Stimulated activated CD8-positive, alpha-beta memory T cell treated with anti-CD3 and anti-CD28 coated beads, Interleukin-4, amount 100 ng/mL, for 4 hours (primary cell): Measurements from ENCODE around the gene HOXA6.

Source experiments
- DNase-seq, 2 donors: peaks; one replicate each; pipeline ENCODE4 v3.0.0-alpha.2; 2020; ENCODE audit warnings: low read depth in 2 of 2, low spot score in 1 of 2

HOXA6 gene

DNA sequence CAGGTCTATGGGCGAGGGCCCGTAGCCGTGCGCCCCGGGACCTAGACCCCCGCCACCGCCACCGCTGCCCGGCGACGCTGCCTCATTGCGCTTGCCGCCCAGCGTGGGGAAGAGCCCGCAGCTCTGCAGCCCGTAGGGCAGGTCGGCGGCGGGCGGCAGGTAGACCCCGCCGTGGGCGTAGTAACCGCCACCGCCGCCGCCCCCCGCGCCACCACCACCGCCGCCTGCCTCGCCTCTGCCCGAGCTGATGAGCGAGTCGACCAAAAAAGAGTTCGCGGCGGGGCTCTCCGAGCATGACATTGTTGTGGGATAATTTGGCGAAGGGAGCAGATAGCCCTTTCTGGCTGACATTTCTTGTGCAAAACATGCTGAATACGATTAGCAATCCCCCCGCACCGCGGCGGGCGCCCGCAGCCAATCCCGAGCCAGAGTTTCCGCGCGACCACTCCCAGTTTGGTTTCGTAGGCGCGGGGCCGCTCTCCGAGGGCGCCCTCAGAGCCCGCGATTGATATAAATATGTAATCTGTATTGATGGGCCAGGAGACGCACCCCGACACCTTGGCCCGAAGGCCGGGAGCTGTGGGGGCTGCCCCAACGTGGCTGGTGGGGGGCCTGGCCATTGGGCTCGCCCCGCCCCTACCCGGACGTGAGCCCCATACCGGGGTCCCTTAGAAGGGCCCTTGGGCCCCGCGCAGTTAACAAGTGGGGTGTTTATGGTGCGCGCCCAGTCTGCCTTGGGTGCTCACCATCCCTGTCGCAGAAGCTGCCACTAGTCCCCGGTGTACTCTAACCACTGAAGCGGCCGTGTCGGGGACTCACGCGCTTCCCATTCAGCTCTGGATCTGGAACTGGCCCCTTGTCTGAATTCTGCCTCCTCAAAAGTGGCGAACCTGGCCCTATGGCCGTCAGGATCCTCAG, 26.6 kb upstream of the HOXA6 start, which contains the start of gene HOXA10:
Gene HOXA10 (minus strand): TSS at position 365 of the 918 bp plus-strand sequence. CDS start 14 bp downstream, at position 351.
- no peak for DNase-seq

DNA sequence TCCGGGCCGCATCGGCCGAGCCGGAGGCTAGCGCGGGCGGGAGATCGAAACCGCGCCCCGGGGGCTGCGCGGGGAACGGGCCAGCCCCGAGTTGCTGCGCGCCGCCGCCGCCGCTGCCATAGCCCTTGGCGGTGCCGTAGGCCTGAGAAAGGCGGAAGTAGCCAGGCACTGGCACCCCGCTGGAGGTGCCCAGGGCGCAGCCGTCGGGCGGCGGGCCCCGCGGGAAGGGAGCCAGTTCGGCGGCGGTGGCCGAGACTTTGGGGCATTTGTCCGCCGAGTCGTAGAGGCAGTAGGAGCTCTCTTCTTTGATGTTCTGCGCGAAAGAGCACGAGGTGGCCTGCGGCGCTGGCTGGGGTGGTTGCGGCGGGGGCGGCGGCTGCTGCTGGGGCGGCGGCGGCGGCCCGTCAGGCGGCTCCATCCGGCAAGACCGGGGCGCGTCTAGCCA, 26.0 kb upstream of the HOXA6 start:
- DNase-seq: no peak

DNA sequence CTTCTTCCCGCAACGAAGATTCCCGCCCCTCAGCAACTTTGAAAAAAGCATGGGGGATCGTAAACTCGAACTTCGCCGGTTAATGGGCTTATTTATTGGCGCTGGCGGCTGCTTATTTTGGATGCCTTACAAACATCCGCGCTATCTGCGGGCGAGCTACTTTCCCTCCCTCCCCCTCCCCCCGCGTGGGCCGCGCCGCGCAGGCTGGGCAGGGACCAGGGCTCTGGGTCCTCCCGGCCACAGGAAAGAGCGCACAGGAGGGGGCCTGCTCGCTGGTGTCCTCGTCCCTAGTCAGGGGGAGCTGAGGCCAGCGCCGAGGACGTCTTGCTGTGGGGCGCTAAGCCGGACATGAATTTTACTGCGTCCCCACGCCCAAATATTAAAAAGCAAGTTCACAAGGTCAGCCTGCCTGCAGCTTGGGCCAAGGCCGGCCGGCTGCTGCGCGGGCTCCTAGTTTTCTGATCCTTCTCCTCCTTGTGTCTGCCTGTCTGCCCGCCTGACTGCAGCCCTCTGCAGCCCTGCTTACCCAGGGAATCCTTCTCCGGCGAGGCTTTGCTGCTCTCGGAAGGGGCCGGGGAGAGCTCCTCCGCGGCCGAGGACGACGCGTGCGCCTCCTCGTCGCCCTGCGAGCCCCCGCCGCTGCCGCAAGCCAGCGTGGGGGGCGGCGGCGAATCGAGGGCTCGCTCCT, 25.4 kb upstream of the HOXA6 start:
- no peak for DNase-seq

DNA sequence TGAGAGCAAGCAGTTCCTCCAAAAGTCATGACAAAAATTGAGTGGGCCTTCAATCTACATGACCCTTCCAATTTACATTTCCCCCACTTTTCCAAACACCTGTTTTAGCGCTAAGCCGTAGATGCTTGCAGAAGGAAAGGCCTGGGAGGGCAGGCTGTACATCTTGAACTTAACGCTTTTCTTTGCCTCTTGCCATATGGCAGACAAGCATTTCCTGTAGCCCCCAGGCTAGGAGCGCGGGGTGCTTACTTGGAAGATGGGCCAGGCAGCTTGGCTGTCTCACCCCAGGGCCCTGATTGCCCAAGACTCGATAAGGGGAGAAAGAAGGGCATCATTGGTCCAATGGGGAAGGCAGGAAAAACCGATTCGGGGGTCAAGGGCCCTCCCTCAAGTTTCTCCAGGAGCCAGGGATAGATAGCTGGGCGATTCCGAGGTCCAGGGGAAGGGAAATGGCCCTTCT, 24.8 kb upstream of the HOXA6 start:
- DNase-seq: no peak

DNA sequence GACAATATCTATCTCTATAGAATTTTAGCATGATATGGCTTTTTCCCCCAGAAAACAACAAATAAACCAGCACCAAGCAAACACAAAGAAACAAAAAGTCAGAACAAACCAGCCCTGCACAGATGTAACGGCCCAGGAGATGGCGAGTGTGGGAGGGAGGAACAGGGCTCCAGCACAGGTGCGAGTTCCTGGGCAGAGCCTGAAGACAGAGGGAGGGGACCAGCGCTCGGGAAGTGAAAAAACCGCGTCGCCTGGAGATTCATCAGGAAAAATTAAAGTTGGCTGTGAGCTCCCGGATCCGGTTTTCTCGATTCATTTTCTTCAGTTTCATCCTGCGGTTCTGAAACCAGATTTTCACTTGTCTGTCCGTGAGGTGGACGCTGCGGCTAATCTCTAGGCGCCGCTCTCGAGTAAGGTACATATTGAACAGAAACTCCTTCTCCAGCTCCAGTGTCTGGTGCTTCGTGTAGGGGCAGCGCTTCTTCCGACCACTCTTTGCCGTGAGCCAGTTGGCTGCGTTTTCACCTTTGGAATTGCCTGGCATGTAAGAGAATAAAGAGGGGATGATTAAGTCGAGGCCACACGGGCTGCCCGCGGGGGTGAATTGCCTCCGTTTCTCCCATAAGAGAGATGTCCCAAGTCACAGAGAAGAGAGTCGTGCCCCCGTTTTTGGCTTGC, 24.2 kb upstream of the HOXA6 start:
- no peak for DNase-seq

DNA sequence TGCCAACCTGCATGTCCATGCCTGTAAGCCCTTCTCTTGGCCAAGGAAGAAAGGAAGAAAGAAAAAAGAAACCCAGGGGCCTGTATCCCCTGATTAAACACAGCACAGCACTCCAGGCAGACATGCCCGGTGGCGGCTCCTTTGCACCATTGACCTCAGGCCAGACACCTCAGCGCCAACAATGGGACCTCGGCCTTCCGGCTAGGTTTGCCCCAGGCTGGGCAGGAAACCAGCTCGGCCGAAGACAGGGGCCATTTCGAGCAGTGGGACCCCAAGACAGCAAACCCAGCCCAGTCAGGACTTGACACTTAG, 23.7 kb upstream of the HOXA6 start:
- no peak for DNase-seq

DNA sequence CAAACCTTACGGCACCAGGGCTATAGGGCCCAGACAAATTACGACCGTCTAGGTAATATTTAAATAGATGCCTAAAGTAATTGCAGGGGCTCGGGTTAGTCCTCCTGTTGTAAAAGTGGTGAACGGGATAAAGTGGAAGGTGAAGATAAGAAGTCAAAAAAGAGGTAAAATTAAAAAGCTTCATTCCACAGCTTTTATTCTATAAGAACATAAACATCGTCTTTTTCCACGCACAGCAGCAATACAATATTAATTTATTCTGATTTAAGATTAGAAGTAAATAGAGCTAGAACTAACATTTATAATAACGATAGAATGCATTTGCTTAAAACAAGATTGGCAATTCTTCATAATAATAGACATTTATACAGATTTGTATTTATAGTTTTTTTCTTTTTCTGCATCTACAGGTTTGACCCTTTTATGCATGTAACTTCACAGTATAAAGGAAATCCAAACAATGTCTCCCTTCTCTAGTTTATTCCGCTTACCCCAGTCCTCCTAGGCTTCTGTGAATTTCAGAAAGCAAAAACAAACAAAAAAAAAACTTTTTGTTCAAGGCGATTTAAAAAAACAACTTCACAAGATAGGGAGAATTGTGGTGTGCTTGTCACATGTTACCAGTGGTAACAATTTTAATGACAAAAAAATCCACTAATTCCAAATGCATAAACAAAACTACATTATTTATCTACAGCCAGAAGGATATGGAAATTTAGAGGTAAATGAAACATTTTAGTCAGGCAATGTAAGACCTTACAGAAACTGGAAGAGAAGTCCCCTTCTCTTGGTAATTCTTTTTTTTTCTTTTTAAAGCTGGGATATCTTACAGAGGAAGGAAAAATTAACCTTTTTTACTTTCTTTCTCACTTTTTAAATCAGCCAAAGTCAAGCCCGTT, 23.1 kb upstream of the HOXA6 start:
- DNase-seq: no peak

DNA sequence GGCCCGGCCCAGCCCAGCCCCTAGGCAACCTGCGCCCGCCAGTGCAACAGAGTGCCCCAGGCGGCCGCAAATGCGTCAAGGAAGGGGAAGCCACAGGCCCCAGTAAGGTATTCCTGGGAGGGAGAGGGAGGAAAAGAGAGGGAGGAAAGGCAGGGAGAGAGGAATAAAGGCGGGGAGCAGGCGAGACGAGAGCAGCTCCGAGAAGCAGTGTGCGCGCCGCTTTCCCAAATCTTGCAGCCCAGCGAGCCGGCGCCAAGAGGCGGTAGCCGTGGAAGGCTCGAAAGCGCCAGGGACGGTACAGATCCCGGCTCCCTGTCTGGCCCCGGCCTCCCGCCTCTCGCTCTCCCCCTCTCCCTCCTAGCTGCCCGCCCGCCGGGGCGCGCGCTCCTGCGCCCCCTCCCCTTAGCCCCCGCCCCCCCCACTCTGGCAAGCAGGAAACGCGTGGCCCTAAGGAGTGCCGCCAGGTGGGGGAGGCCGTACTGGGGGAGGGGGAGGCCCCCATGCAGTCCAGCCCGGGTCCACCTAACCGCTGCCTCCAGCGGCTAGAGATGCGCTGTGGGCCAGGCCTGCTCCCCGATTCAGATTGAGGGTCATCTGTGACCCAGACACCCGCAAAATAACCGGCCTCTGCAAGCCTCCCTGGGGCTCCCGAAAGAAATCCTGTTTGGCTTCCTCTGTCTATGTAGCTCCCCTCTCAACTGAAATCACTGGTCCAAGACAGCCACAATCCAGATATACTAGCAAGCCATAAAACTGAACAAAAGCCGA, 22.3 kb upstream of the HOXA6 start:
- DNase-seq: no peak

DNA sequence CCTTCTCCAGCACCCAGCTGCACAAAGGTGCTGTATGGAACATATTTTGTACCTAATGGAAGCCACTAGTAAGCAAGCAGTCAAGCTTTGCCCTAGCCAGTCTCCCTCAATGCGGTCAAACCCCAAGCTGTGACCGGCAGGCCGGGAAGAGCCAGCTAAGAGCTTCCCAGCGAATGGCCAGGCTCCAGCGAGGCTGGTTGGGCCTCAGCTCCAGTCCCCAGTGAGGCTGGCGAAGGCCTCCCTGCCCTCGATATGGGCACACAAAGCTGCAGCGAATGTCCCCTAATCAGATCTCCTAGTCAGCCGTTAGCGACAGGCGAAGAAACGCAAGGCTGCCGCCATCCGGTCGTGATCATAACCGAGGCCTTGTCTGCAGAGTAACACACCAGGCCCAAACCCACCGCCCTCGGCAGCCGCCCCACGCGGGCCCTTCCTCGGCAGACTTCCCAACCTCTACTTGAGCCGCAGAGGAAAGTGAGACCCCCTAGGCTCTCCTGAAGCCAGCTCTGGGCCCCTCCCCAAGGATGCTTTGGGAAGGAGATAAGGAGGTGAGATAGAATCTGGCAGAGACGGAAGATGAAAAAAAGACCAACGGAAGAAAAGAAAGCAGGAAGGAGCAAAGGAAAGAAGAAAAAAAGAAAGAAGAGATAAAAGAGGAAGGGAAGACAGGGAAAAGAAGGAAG, 20.8 kb upstream of the HOXA6 start:
- no peak for DNase-seq

DNA sequence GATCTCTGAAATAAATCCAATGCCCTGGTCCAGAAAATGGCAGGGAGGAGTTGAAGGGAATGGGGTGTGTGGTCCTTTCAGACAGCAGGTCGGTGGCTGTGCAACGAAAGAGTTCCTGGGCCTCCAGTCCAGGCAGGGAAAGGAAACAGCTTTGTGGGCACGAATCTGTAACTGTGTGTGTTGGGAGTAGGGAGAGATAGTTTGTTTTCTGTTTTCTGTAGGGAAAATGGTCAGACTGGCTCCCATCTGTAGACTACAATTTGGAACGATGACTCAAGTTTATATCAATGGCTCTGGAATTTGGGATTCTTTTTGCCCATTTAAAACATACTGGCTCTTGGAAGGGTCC, 20.3 kb upstream of the HOXA6 start:
- DNase-seq: no peak

DNA sequence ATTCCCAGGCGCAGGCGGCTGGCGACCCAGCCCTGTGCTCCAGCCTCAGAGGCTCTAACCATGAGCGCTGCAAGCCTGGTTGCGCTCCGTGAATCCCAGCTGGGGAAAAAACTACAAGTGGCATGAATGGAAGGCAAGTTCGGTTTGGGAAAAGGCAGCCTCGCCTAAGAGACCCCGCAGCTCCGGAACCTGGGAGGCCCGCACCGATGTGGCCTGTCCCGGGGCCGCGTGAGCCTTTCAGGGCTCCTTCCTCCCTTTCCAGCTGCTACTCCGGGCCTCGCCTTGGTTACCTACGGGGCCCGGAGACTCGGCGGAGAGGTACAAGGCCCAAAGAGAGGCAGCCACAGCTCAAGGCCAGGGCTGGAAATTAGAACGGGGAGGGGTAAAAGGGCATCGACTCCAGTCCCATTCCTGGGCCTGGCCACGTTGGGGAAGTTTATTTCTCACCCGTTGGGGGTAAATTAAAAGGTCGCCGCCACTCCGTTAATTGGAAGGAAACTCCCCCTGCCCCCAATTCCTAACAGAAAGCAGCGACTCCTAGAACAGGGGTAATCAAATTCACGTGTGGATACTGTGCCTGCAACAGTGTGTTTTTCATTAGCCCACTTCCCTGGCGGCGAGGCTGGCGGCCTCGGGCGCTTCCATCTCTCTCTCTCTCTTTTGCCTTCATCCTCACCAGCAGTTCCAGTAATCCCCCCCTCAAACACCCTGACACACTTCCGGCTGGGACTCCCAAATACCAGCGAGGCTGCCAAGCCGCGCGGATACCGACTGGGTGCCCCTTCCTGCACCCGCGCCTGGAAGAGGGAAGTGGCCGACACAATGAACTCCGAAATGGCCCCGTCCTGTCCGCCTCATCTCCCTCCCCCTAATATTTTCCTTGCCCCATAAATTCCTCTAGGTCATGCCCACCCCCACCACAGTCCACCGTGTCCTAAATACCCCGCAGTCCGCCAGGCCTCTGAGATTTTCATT, 19.2 kb upstream of the HOXA6 start:
- no peak for DNase-seq

DNA sequence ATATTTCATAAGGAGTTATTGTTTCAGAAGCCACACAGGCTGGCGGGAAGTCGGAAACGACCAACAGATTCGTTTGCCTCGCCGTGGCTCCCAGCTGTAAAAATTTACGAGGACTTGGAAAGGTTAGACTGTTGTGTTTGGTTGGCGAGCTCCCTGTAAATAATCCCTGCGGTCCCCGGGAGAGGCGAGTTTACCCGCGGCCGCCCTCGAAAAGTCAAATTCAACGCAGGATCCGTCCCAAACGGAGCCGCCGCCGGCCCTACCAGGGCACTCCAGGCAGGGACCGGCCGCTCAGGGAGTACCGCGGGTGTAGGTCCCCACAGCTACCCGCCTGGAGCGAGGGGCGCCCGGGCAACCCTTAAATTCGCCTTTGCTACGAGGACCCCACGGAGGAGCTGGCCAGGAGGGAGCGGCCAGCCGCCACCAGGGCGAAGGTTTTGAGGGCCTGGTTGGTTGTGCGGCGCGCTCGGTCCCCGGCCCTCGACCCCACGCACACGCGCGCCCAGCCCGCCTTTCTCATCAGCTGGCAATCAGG, 18.5 kb upstream of the HOXA6 start:
- DNase-seq: no peak

DNA sequence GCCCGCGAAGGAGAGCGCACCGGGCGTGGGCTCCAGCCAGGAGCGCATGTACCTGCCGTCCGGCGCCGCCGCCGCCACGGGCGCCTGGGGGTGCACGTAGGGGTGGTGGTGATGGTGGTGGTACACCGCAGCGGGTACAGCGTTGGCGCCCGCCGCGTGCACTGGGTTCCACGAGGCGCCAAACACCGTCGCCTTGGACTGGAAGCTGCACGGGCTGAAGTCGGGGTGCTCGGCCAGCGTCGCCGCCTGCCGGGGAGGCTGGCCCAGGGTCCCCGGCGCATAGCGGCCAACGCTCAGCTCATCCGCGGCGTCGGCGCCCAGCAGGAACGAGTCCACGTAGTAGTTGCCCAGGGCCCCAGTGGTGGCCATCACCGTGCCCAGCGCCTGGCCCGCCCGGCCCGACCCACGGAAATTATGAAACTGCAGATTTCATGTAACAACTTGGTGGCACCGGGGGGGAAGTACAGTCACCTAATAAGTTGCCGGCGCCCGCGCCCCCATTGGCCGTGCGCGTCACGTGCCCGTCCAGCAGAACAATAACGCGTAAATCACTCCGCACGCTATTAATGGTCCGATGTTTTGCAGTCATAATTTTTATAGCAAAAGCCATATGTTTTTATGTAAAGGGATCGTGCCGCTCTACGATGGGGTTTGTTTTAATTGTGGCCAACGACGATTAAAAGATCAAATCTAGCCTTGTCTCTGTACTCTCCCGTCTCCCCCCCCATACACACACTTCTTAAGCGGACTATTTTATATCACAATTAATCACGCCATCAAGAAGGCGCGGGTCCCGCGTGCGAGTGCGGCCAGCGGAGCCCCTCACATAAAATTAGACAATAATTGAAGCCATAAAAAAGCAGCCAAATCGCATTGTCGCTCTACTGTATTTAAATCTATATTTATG, 17.8 kb upstream of the HOXA6 start, which contains the start of gene HOXA9:
Gene HOXA9 (minus strand): TSS at position 449 of the 907 bp plus-strand sequence. CDS start 80 bp downstream, at position 369.
- no peak for DNase-seq

DNA sequence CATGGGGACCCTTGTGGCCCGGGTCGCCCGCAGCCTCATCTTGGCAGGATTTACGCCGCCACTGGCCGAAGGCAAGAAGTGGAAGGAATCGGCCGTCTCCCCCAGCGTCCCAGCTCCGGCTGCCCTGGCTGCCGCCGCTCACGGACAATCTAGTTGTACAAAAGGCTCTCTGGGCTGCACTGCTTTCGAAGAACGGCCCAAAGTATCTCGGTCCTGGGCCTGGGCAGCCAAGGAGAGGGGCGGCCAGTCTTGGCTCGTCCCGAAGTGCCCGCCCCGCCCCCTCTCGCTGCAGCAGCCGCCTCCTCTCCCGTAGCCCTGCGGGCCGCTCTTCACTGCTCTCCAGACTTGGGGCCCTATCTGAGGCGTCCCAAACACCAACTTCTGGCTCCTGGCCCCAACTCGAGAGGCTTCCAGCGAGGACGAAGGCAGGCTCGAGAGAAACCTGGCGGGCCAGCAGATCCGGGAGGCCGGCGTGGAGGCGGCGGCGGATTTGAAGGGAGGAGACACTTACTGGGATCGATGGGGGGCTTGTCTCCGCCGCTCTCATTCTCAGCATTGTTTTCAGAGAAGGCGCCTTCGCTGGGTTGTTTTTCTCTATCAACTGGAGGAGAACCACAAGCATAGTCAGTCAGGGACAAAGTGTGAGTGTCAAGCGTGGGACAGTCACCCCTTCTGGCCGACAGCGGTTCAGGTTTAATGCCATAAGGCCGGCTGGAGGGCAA, 17.0 kb upstream of the HOXA6 start:
- no peak for DNase-seq

DNA sequence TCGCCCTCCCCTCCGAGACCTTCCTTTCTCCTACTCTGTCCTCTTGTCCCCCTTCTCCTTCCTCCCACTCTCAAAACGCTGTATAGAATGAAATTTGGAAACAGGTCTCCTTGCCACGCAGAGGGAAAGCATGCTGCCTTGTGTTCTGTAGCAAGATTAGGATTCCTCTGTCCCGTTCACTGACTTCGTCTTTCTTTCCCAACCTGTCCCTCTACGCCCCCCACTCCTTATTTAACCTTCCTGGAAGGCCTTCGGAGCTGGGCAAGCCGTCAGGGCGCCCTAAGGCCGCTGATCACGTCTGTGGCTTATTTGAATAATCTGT, 16.4 kb upstream of the HOXA6 start:
- DNase-seq: no peak

DNA sequence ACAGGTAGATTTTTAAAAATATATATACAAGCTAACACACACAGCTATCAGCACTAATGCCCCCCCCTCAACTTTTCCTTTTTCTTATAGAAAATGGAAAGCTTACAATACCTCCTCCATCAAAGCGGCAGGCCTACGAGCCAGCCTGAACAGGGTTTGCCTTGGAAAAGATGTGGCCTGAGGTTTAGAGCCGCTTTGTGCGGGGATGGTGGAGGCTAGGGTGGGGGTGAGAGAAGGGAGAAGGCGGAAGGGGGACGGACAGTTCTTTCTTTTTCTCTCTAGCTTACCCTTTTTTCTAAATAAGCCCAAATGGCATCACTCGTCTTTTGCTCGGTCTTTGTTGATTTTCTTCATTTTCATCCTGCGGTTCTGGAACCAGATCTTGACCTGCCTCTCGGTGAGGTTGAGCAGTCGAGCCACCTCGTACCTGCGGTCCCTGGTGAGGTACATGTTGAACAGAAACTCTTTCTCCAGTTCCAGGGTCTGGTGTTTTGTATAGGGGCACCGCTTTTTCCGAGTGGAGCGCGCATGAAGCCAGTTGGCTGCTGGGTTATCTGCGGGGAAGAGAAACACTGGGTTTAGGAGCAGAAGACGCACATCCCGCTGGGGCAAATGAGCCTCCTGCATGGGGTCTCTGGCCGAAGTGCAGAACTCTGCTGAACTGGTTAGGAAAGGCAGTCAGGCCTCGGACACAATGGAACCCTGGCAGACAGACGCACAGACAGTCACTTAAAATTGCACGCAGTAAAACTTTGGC, 15.9 kb upstream of the HOXA6 start:
- DNase-seq: no peak
